Karpas-422 (cell line): Measurements from ENCODE around the gene MKRN2OS. TPM values are rescaled to one million over a fixed set of nuclear protein-coding genes. Genes with fewer than 3 reads are reported as not detected.

ENCODE experiments used
- DNase-seq: peaks from one replicate; pipeline ENCODE4 v3.0.0-alpha.2; 2015
- H2AFZ ChIP-seq: fragments of 200-600 bp; sonication (generic); 2 replicates; pipeline ENCODE4 v1.6.1; 2014; ENCODE audit warnings: antibody characterized with exemption, low read length, mixed read lengths
- H3K27ac ChIP-seq: fragments of 200-600 bp; sonication (generic); 2 replicates; pipeline ENCODE4 v1.5.1; 2014; ENCODE audit warnings: mild to moderate bottlenecking, low read length, moderate library complexity
- H3K27me3 ChIP-seq: fragments of 200-600 bp; sonication (generic); 2 replicates; pipeline ENCODE4 v1.6.1; 2014; ENCODE audit warnings: low read length, mixed read lengths
- H3K36me3 ChIP-seq: fragments of 200-600 bp; sonication (generic); 2 replicates; pipeline ENCODE4 v1.6.1; 2014; ENCODE audit warnings: low read length, mixed read lengths; ENCODE audit not compliant: insufficient read depth
- H3K4me1 ChIP-seq: fragments of 200-600 bp; sonication (generic); 2 replicates; pipeline ENCODE4 v1.6.1; 2014; ENCODE audit warnings: mild to moderate bottlenecking, low read length, mixed read lengths
- H3K4me2 ChIP-seq: fragments of 200-600 bp; sonication (generic); 2 replicates; pipeline ENCODE4 v1.6.1; 2014; ENCODE audit warnings: low read length, low read depth, mild to moderate bottlenecking; ENCODE audit not compliant: poor library complexity, severe bottlenecking
- H3K4me3 ChIP-seq: fragments of 200-600 bp; sonication (generic); 2 replicates; pipeline ENCODE4 v1.5.1; 2014; ENCODE audit warnings: mild to moderate bottlenecking, antibody characterized with exemption, low read length, mixed read lengths
- H3K79me2 ChIP-seq: fragments of 200-600 bp; sonication (generic); 2 replicates; pipeline ENCODE4 v1.6.1; 2014; ENCODE audit warnings: mild to moderate bottlenecking, low read length, mixed read lengths
- H3K9ac ChIP-seq: fragments of 200-600 bp; sonication (generic); 2 replicates; pipeline ENCODE4 v1.6.0; 2014; ENCODE audit warnings: low read length
- H3K9me2 ChIP-seq: fragments of 200-600 bp; sonication (generic), shearing (Covaris generic); replicated peaks from 2 replicates; pipeline ENCODE4 v1.6.0; 2014; ENCODE audit warnings: mild to moderate bottlenecking, low read length, moderate library complexity; ENCODE audit not compliant: insufficient read depth
- H3K9me3 ChIP-seq: fragments of 300-700, 200-600 bp; sonication (generic); 2 replicates; pipeline ENCODE4 v1.6.1; 2014; ENCODE audit warnings: low read length, mixed read lengths
- H4K20me1 ChIP-seq: fragments of 200-600 bp; sonication (generic); 2 replicates; pipeline ENCODE4 v1.6.1; 2014; ENCODE audit warnings: mild to moderate bottlenecking, antibody characterized with exemption, low read length, low read depth; ENCODE audit not compliant: insufficient read depth
- total RNA-seq: library from RNA; depleted of rRNA; stranded (reverse); fragments of >200 nt; shearing (Covaris generic); gene quantifications from 2 replicates; pipeline ENCODE4 v1.2.3, GENCODE V29; 2014; ENCODE audit warnings: low replicate concordance

The MKRN2OS gene
- total RNA-seq, 1 experiment from 2014 or later: not detected

DNA sequence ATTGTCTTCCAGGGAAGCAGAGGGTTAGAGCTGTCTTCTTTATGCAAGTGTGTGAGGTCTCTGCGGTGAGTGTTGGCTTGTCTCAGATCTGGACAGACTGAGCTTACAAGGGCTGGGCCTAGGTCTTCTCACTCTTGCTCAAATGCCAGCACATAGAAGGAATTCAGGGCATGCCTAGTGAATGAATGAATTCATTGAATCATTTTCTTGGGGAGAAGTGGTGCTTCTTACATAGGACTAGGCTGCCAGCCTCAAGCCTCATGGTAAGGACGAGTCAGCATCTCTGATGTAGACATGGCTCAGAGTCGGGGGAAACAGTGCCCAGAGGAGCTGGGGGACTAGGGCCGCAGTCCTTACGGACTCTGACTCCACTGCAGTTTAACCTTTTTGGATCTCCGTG is 28.8 kb upstream of the MKRN2OS start:
- H4K20me1 ChIP-seq: no peaks in the 10 kb centered on the region
- H3K79me2 ChIP-seq: 0 out of 2 replicates have a peak, but pooled peaks cover 2% of the 10 kb centered on the region
- H3K4me2 ChIP-seq: no peak overlapping the region
- H3K36me3 ChIP-seq: peaks cover 22% of the 10 kb centered on the region
- no peaks in the 10 kb centered on the region for H3K4me1 ChIP-seq
- H2AFZ ChIP-seq: no peak overlapping the region
- H3K9ac ChIP-seq: no peak overlapping the region
- H3K9me2 ChIP-seq: no peaks in the 10 kb centered on the region
- H3K27ac ChIP-seq: no peak overlapping the region
- no peaks in the 10 kb centered on the region for H3K9me3 ChIP-seq
- no peak for DNase-seq
- H3K4me3 ChIP-seq: no peak overlapping the region
- no peaks in the 10 kb centered on the region for H3K27me3 ChIP-seq

DNA sequence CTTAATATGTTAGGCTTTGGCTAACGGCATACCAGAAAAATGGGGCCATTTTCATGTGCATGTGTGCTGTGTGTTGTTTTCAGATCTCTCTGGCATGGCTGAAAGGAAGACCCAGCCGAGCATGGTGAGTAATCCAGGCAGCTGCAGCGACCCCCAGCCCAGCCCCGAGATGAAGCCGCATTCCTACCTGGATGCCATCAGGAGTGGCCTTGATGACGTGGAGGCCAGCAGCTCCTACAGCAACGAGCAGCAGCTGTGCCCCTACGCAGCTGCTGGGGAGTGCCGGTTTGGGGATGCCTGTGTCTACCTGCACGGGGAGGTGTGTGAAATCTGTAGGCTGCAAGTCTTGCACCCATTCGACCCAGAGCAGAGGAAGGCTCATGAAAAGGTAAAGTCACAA is 26.7 kb upstream of the MKRN2OS start:
- H3K27me3 ChIP-seq: no peaks in the 10 kb centered on the region
- peaks cover 22% of the 10 kb centered on the region for H3K79me2 ChIP-seq
- no peaks in the 10 kb centered on the region for H3K9me2 ChIP-seq
- no peak overlapping the region for H3K9ac ChIP-seq
- no peak overlapping the region for H2AFZ ChIP-seq
- no peak overlapping the region for H3K27ac ChIP-seq
- H3K4me2 ChIP-seq: no peak overlapping the region
- peaks cover 25% of the 10 kb centered on the region for H3K36me3 ChIP-seq
- no peaks in the 10 kb centered on the region for H3K9me3 ChIP-seq
- no peaks in the 10 kb centered on the region for H4K20me1 ChIP-seq
- H3K4me3 ChIP-seq: no peak overlapping the region
- H3K4me1 ChIP-seq: no peaks in the 10 kb centered on the region
- no peak for DNase-seq

DNA sequence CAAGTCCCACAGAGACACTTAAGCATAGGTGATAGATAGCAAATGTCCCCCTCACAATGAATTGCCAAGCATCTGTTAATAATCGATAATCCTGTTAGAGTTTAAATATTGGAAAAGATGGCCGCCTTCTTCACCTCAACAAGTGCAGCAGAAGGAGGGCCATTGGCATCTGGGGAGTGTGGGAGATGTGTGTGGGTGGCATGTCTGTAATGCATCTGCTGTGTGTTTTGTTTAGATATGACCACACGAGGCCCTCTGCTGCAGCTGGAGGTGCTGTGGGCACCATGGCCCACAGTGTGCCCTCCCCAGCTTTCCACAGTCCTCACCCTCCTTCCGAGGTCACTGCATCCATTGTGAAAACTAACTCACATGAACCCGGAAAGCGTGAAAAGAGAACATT is 24.5 kb upstream of the MKRN2OS start:
- H2AFZ ChIP-seq: no peak overlapping the region
- DNase-seq: no peak
- no peaks in the 10 kb centered on the region for H4K20me1 ChIP-seq
- H3K4me2 ChIP-seq: no peak overlapping the region
- H3K27me3 ChIP-seq: no peaks in the 10 kb centered on the region
- no peak overlapping the region for H3K4me3 ChIP-seq
- H3K4me1 ChIP-seq: no peaks in the 10 kb centered on the region
- H3K79me2 ChIP-seq: peaks cover 43% of the 10 kb centered on the region
- H3K36me3 ChIP-seq: peaks cover 31% of the 10 kb centered on the region
- no peak overlapping the region for H3K9ac ChIP-seq
- H3K9me3 ChIP-seq: peaks cover 12% of the 10 kb centered on the region; the same call in 1 of the 2 replicates
- no peak overlapping the region for H3K27ac ChIP-seq
- H3K9me2 ChIP-seq: no peaks in the 10 kb centered on the region

DNA sequence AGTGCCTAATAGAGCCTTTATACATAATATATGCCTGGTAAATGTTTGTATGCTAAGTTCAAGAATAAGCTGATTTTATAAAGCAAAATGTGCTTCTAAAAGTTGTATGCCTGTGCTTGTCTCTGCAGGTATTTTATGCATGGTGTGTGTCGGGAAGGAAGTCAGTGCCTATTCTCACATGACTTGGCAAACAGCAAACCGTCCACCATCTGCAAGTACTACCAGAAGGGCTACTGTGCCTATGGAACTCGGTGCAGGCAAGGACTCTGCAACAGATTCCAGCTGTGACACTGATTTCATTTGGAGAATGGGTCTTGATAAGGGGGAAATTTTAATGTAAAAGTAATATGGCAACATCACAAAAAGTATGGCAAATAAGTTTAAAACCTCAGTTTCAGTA is 23.4 kb upstream of the MKRN2OS start:
- H3K79me2 ChIP-seq: peaks cover 54% of the 10 kb centered on the region
- no peaks in the 10 kb centered on the region for H4K20me1 ChIP-seq
- H3K9me3 ChIP-seq: peaks cover 12% of the 10 kb centered on the region; the same call in 1 of the 2 replicates
- H3K27me3 ChIP-seq: no peaks in the 10 kb centered on the region
- no peak overlapping the region for H3K4me3 ChIP-seq
- no peak overlapping the region for H2AFZ ChIP-seq
- H3K4me1 ChIP-seq: no peaks in the 10 kb centered on the region
- no peak overlapping the region for H3K27ac ChIP-seq
- peaks cover 31% of the 10 kb centered on the region for H3K36me3 ChIP-seq
- DNase-seq: no peak
- no peaks in the 10 kb centered on the region for H3K9me2 ChIP-seq
- no peak overlapping the region for H3K4me2 ChIP-seq
- H3K9ac ChIP-seq: no peak overlapping the region

DNA sequence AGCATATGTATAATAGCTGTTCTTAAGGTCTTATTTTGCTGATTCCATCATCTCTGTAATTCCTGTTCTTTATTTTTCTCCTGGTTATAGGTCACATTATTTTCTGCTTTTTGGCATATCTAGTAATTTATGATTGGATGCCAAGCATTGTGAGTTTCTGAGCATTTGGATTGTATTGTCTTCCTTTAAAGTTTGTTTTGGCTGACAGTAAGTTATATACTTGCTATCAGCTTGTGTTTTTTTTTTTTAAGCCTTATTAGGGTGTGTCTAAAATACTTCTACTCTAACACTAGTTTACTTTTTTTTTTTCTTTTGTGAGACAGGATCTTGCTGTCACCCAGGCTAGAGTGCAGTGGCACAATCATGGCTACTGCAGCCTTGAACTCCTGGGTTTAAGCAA is 21.7 kb upstream of the MKRN2OS start:
- Histone ChIP-seq H3K36me3 (peaks cover 21% of the 10 kb centered on the region), H3K27me3 (no peaks in the 10 kb centered on the region), H3K79me2 (peaks cover 70% of the 10 kb centered on the region), H2AFZ (no peak overlapping the region), H3K4me2 (no peak overlapping the region), H3K27ac (no peak overlapping the region), H3K4me1 (peaks cover 4% of the 10 kb centered on the region), H3K9ac (no peak overlapping the region), H3K4me3 (no peak overlapping the region), H3K9me2 (no peaks in the 10 kb centered on the region), H3K9me3 (peaks cover 12% of the 10 kb centered on the region; the same call in 1 of the 2 replicates), H4K20me1 (no peaks in the 10 kb centered on the region)
- DNase-seq: no peak

DNA sequence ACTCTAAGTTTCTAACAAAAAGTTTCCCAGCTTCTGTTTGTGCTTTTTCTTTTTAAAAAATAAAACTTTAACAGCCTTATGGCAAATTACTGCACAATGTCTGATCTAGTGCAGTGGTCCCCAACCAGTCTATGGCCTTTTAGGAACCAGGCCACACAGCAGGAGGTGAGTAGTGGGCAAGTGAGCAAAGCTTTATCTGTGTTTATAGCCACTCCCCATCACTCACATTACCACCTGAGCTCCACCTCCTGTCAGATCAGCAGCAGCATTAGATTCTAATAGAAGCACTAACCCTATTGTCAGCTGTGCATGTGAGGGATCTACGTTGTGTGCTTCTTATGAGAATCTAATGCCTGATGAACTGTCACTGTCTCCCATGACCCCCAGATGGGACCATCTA is 17.2 kb upstream of the MKRN2OS start:
- no peak overlapping the region for H3K4me3 ChIP-seq
- no peak overlapping the region for H3K4me2 ChIP-seq
- peaks cover 12% of the 10 kb centered on the region for H3K36me3 ChIP-seq
- no peaks in the 10 kb centered on the region for H3K9me2 ChIP-seq
- peaks cover 98% of the 10 kb centered on the region for H3K79me2 ChIP-seq
- peaks cover 43% of the 10 kb centered on the region for H3K4me1 ChIP-seq
- H3K9ac ChIP-seq: no peak overlapping the region
- H2AFZ ChIP-seq: no peak overlapping the region
- H4K20me1 ChIP-seq: peaks cover 28% of the 10 kb centered on the region
- H3K27me3 ChIP-seq: no peaks in the 10 kb centered on the region
- DNase-seq: no peak
- H3K9me3 ChIP-seq: peaks cover 12% of the 10 kb centered on the region; the same call in 1 of the 2 replicates
- H3K27ac ChIP-seq: no peak overlapping the region

DNA sequence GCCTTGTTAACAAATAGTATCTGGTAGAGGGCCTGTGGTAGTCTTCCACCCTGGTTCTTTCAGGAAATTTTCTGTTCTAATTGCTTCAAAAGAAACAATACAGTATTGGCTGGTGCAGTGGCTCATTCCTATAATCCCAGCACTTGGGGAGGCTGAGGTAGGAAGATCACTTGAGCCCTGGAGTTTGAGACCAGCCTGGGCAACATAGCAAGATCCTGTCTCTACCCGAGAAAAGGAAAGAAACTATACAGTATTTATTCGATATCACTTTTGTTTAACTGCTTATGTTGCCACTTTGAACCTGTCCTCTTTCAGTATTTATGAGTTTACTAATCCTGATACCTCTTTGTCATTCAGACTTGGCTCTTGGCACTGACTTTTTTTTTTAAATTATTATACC is 16.1 kb upstream of the MKRN2OS start:
- Histone ChIP-seq H3K4me1 (peaks cover 46% of the 10 kb centered on the region), H3K9me2 (no peaks in the 10 kb centered on the region), H4K20me1 (peaks cover 28% of the 10 kb centered on the region), H3K9me3 (peaks cover 12% of the 10 kb centered on the region; the same call in 1 of the 2 replicates), H3K4me3 (no peak overlapping the region), H3K4me2 (peak overlapping the region; percentile 87), H3K9ac (no peak overlapping the region), H3K27me3 (no peaks in the 10 kb centered on the region), H3K27ac (peak overlapping the region; percentile 78), H3K79me2 (peaks cover 93% of the 10 kb centered on the region), H2AFZ (no peak overlapping the region), H3K36me3 (peaks cover 6% of the 10 kb centered on the region)
- DNase-seq: no peak

DNA sequence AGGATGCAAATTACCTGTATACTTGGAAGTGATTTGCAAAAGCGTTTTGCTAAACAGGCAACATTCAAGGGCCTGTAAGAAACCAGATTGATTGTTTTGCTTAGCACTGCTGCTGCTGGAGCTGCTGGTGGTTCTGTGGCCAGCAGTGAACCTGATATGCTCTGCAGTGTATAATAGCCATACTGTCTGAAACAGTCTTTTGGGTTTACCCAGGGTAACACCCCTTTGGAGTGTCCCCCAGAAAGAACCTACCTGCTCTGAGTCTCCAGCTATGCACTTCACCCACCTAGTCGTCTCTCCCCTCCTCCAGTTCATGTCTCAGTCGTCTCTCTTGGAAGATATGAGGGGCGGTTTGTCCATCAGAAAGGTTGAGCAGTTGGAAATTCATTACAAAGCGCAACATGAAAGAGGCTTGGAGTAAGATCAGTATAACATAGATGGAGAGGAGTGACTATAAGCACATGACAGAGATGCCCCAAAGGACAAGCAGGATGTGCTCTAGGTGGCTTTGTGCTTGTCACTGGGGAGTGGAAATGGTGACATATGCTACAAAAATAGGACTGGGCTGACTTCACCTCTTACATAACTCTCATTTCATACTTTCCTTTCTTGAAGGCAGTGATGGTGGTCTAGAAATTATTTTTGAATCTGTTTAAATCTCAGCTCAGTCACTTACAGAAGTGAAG is 15.3 kb upstream of the MKRN2OS start:
- no peaks in the 10 kb centered on the region for H3K9me2 ChIP-seq
- H3K79me2 ChIP-seq: peaks cover 86% of the 10 kb centered on the region
- peak overlapping the region; percentile 97 for H3K9ac ChIP-seq
- H4K20me1 ChIP-seq: peaks cover 28% of the 10 kb centered on the region
- peak overlapping the region; percentile 78 for H3K27ac ChIP-seq
- H3K9me3 ChIP-seq: peaks cover 4% of the 10 kb centered on the region; the same call in 1 of the 2 replicates
- H3K36me3 ChIP-seq: peaks cover under 1% of the 10 kb centered on the region; the same call in 1 of the 2 replicates
- H3K27me3 ChIP-seq: no peaks in the 10 kb centered on the region
- no peak overlapping the region for H2AFZ ChIP-seq
- H3K4me2 ChIP-seq: peak overlapping the region; percentile 87
- H3K4me1 ChIP-seq: peaks cover 52% of the 10 kb centered on the region
- peak; percentile 79 for DNase-seq
- H3K4me3 ChIP-seq: peak overlapping the region; percentile 80; the same call in 1 of the 2 replicates
